Peyer's patch (tissue), 4 donors: Measurements from ENCODE around the gene UBAP1. TPM values are rescaled to one million over a fixed set of nuclear protein-coding genes. Genes with fewer than 3 reads are reported as not detected.
A peak's percentile ranks its signal among the peaks of the same experiment; 100 is the strongest.

Source experiments
- DNase-seq, 3 donors: peaks; one replicate each; pipeline ENCODE4 v3.0.0-alpha.2; 2017 to 2019
- H3K27ac ChIP-seq, 4 donors: fragments of 200-600 bp; sonication (generic); one replicate each; pipeline ENCODE4 v1.5.1; 2016 to 2019
- H3K27me3 ChIP-seq, 2 donors: fragments of 200-600 bp; sonication (generic); one replicate each; pipeline ENCODE4 v1.5.1; 2019
- H3K36me3 ChIP-seq, 3 donors: fragments of 200-600 bp; sonication (generic); one replicate each; pipeline ENCODE4 v1.5.1; 2016 to 2019
- H3K4me1 ChIP-seq, 4 donors: fragments of 200-600 bp; sonication (generic); one replicate each; pipeline ENCODE4 v1.5.1; 2016 to 2019
- H3K4me3 ChIP-seq, 4 donors: fragments of 200-600 bp; sonication (generic); 1 replicate in 3 of 4; 2 replicates in 1 of 4; pipeline ENCODE4 v1.5.1; 2016 to 2019; ENCODE audit warnings: mild to moderate bottlenecking in 1 of 4
- H3K9me3 ChIP-seq, 4 donors: fragments of 200-600 bp; sonication (generic); one replicate each; pipeline ENCODE4 v1.5.1; 2016 to 2019; ENCODE audit warnings: mild to moderate bottlenecking in 1 of 4
- CTCF ChIP-seq, 6 experiments: fragments of 450-650 bp in 4 of 6; fragments of 200-600 bp in 2 of 6; sonication (generic) in 1 of 6; IDR thresholded peaks; one replicate each; pipeline ENCODE4 v1.5.1; 2017 to 2019; ENCODE audit warnings: antibody characterized with exemption in 6 of 6, mild to moderate bottlenecking in 3 of 6, moderate library complexity in 1 of 6
- POLR2A ChIP-seq, 2 donors: fragments of 450-650 bp; IDR thresholded peaks; one replicate each; pipeline ENCODE4 v1.5.1; 2017; ENCODE audit warnings: antibody characterized with exemption in 2 of 2, mild to moderate bottlenecking in 2 of 2, moderate library complexity in 2 of 2
- total RNA-seq, 4 donors: library from RNA; depleted of rRNA; stranded (reverse); fragments of >200 nt; gene quantifications; one replicate each; pipeline ENCODE4 v1.1.0, GENCODE V29; 2016

The UBAP1 gene
- total RNA-seq, 4 donors from 2014 or later, result 19.8 to 40.2 (median 31.6) TPM

GRCh38 chr9:34254141-34254913 lies 75.5 kb downstream of the UBAP1 start:
- Histone ChIP-seq H3K36me3 (peaks cover 0 to 39% (median 0%) of the 10 kb centered on the region in 3 donors), H3K9me3 (no peaks in the 10 kb centered on the region), H3K27ac (peak overlapping the region in 1 of 4 donors; percentile 43), H3K4me3 (no peak overlapping the region), H3K27me3 (no peaks in the 10 kb centered on the region), H3K4me1 (no peaks in the 10 kb centered on the region)
- DNase-seq, result no peak
- no peak for TF ChIP-seq CTCF (IDR thresholded peaks at IDR 0.05)
- no peak for TF ChIP-seq POLR2A (IDR thresholded peaks at IDR 0.05)

- H3K4me1 ChIP-seq, result no peaks in the 10 kb centered on the region
- H3K4me3 ChIP-seq, result no peak overlapping the region
- H3K27me3 ChIP-seq, result no peaks in the 10 kb centered on the region
- no peaks in the 10 kb centered on the region for H3K9me3 ChIP-seq
- H3K36me3 ChIP-seq, result peaks cover 0 to 30% (median 0%) of the 10 kb centered on the region in 3 donors
- H3K27ac ChIP-seq, result peak overlapping the region in 1 of 4 donors; percentile 43
- no peak for DNase-seq
- TF ChIP-seq POLR2A (IDR thresholded peaks at IDR 0.05) (no peak), CTCF (IDR thresholded peaks at IDR 0.05) (no peak)
These were observed 76.4 kb downstream of the UBAP1 start for GRCh38 chr9:34254966-34255825.

GRCh38 chr9:34256104-34256503 lies 77.3 kb downstream of the UBAP1 start:
- Histone ChIP-seq H3K4me3 (no peak overlapping the region), H3K4me1 (no peaks in the 10 kb centered on the region), H3K27me3 (no peaks in the 10 kb centered on the region), H3K27ac (no peak overlapping the region), H3K36me3 (peaks cover 0 to 21% (median 0%) of the 10 kb centered on the region in 3 donors), H3K9me3 (no peaks in the 10 kb centered on the region)
- TF ChIP-seq CTCF (IDR thresholded peaks at IDR 0.05), result peak in 2 of 6 experiments; percentile 9 to 22
- TF ChIP-seq POLR2A (IDR thresholded peaks at IDR 0.05), result no peak
- DNase-seq, result no peak

GRCh38 chr9:34256987-34257585 lies 78.2 kb downstream of the UBAP1 start:
- H3K27ac ChIP-seq, result no peak overlapping the region
- no peak overlapping the region for H3K4me3 ChIP-seq
- TF ChIP-seq CTCF (IDR thresholded peaks at IDR 0.05) (no peak), POLR2A (IDR thresholded peaks at IDR 0.05) (no peak)
- peaks cover 0 to 12% (median 0%) of the 10 kb centered on the region in 3 donors for H3K36me3 ChIP-seq
- H3K9me3 ChIP-seq, result no peaks in the 10 kb centered on the region
- H3K27me3 ChIP-seq, result no peaks in the 10 kb centered on the region
- no peaks in the 10 kb centered on the region for H3K4me1 ChIP-seq
- no peak for DNase-seq

- Histone ChIP-seq H3K36me3 (peaks cover 0 to 5% (median 0%) of the 10 kb centered on the region in 3 donors), H3K27ac (no peak overlapping the region), H3K27me3 (no peaks in the 10 kb centered on the region), H3K4me3 (no peak overlapping the region), H3K4me1 (no peaks in the 10 kb centered on the region), H3K9me3 (no peaks in the 10 kb centered on the region)
- no peak for DNase-seq
- no peak for TF ChIP-seq CTCF (IDR thresholded peaks at IDR 0.05)
These were observed 80.5 kb downstream of the UBAP1 start for GRCh38 chr9:34259315-34259714.
